NCI-H2171 treated with DMSO at 0.1 percent for 48 hours (cell line): ENCODE data around the gene COL5A1.
"Not testable (repeated sequence)": the region's sequence is repeated elsewhere in the genome, so short reads cannot be mapped to it uniquely, and the experiment has no call there.

Experiments
- DNase-seq: peaks from one replicate; lab custom pipeline; 2025; lab: John Stamatoyannopoulos, UW

Gene COL5A1

DNA sequence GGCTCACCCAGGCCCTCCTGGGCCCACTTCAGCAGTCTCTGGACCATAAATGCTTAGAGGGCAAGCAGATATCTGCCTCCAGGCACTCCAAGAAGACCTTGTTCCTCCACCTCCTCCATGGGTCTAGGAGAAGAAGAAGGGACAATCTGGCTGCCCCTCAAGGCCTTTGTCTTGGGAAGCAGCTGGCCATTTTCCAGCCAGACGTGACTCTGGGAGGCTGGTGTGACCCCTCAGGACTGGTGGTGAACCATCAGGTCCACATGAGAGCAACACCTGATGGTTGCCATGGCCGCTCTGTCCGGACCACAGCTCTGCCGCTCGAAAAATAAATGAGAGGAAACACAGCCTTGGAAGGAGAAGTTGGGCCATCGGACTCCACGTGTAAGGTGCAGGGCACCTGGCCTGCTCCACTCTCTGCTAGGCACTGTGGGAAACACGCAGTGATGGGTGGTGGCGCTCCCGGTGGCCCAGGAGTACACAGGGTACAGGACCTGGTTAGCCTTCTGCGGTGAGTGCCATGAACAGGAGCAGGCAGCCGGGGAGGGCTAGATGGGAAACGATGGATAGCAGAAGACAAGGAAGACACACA lies 3.0 kb upstream of the COL5A1 start:
- DNase-seq: no peak

DNA sequence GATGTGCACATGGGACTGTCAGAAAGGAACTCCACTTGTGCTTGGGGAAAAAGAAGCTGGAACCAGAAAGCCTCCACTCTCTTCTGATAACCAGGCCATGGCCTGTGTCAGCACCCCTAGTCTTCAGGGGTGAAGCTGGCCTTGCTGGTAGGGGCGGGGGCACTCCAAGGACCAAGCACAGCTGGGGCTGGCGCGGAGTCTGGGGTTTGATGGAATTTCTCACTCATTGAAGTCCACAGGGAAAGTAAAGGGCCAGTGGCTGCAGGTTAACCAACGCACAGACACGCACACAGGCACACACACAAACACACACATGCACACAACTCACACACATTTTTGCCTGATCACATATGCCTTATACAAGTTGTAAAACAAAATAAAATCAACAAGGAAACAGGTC lies 1.6 kb upstream of the COL5A1 start:
- no peak for DNase-seq

GRCh38 chr9:134640506-134641172 lies 964 bp upstream of the COL5A1 start:
- peak; percentile 81 for DNase-seq

- peak; percentile 13 for DNase-seq
Measured at GRCh38 chr9:134641990-134642384, 384 bp downstream of the COL5A1 start.

DNA sequence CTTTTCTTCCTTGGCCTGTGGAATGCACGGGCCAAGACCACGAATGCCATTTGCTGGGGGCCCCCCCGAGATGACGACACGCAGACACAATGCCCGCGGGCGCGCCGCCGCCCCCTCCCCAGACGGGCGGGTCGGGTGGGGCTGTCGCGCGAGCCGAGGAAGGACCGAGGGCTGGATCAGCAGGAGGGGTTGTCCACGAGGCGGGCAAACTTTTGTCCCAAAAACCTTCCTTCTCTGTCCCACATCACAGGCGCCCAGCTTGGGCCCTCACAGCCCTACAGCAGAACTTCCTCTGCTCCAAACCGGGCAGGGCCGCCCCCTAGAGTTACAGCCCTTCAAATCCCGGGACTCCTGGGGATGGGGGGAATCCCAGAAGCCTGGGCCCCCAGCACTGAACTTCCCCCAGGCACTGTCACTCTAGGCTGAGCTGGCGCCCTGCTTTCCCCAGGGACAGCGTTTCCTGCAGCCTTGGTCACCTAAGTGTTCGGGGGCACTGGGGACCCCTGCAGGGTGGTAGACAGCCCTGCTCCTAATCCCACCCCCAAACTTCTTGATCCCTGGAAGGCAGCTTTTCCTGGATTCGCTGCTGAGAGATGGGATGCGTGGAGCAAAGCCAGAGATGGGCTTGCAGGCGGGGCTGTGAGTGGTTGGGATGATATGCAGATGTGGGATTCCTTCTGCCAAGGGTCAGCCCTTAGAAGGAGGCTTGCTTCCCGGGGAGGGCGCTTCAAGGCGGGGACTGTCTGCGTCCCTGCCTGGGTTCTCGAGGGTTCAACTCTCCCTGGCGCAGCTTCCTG lies 980 bp downstream of the COL5A1 start:
- peak; percentile 9 for DNase-seq

GRCh38 chr9:134643222-134643671 lies 1.6 kb downstream of the COL5A1 start:
- DNase-seq: no peak

- DNase-seq: not testable (repeated sequence)
Measured at GRCh38 chr9:134644401-134644724, 2.8 kb downstream of the COL5A1 start.

DNA sequence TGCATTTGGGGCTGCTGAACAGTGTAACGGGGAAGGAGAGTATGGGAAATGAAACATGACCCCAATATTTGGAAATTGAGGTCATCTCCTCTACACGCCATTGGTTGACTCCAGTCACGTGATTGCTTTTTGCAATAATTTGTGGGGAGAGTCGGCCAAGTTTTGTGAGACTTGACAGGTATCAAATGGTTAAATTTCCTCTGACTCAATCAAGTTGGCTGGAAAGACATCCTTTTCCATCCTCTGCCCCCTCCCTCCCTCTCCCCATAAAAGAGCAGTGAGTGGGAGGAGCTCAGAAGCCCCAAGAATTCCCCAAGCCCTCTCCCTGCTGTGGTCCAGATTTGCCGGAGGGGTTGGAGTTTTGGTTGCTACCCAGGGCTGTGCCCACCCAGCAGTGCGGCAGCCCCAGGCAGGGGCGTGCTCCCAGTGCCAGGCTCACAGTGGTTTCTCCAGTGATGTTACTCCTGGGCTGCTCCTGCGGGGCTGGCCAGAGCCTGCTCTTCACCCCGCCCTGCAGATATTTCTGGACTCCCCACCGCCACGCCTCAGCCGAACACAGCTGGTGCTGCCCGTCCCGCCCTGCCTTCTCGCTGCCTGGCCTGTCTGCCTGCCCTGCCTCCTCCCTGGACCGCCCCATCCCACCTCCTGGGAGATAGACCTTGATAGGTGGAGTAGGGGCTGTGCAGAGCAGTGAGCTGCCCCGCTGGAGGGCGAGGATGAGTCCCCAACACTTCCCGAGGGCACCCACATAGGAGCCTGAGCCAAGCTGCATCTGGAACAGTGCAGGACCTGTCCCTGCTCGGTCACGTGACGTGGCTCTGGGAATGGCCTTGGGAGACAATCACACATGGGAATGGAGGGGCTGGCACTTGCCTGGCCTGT lies 3.4 kb downstream of the COL5A1 start:
- peak; percentile 24 for DNase-seq

DNA sequence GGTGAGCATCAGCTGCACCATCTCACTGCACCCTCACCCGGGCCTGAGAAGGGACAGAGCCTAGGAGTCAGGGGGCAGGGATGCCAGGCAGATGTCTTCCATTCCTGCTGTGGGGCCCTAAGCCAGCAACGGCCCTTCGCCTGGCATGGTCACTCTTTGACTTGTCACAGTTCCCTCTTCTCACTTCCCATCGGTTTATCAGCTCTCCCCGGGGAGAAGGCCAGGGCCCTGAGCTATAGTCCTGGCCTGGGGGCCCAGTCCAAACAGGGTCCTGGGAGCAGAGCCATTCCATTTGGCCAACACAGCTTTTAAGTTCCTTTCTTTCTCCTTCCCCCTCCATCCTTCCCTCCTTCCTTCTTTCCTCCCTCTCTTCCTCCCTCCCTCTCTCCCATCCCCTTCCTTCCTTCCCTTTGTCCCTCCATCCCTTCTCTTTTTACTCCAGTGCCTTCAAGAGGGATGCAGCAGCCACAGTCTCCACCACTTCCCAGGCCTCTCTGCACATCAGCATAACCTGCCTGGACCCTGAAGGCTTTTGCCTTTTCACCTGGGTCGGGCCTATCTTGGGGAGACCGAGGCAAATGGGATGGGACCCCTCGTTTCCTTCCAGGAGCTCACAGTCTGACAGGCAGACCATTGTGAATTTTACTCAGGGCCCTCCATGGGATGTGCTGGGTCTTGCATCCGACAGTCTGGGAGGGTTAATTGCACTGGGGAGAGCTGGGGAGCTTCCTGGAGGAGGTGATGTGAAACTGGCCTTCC lies 4.2 kb downstream of the COL5A1 start:
- no peak for DNase-seq

GRCh38 chr9:134647359-134648080 lies 5.9 kb downstream of the COL5A1 start:
- DNase-seq: no peak

DNA sequence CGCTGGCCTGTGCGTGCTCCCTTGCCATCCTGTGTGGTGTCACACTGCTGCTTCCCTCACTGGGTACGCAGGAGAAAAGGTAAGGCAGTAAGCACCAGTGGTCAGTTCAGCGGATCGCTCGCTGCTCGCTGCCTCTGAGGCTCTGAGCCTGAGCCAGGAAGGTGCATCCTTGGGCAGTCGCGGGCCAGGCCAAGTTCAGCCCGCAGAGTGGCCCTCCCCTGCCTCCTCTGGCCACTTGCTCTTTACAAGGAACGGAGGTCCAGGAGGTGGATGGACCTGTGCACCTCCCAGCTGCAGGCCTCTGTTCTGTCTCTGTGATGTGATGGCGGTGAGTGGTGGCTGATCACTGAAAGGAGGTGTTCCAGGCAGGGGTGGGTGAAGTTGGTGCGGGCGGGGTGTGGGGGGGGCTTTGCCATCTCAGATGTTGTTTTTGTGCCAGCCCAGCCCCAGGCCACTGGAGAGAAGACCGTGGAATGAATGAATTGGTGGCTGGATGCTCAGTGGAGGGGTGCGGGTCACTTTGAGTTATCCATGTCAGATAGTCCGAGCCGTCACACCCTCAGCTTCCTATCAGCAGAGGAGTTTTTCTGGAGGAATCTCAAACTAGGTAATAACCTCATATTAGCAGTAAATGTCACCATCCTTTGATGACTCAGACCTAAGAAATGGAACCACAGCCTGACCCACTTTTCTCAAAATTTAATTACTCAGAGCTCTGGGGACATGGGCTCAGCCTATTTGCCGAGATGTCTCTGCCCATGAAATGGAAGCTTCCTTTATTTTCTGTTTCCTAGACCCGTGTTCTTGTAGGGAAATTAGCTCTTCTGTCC lies 7.3 kb downstream of the COL5A1 start:
- DNase-seq: no peak

DNA sequence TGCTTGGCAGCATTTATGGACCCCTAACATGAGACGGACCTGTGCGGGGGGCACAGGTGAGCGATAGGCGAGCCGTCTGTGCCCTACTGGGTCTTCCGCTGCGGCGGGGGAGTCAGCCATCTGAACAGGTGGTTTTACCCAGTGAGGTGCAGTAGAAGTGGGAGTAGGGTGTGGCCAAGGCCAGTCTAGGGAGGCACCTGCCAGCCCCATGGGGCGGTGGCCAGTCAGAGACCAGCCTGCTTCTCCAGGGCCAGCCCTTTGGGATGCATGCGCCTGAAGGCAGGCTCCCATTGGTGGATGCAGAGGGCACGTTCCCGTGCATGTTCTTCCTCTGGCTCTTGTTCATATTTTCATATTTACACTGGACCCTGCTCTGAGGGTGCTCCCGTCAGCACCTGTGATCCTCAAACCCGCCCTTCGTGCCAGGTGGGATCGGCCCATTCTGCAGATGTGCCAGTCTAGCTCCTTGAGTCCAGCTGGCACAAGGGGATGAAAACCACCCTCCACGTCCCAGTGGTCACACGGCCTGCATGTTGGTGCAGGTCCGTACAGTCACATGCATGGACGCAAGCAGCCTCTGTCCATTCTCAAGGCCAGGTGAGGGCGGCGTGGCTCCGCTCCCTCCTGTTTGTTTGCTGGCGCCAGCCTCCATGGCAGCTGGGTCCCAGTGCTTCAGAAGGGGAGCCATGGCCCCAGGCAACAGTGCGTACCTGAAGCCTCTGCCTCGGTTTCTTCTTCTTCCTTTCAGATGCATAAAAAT lies 9.0 kb downstream of the COL5A1 start:
- no peak for DNase-seq

- no peak for DNase-seq
Measured at GRCh38 chr9:134651226-134651905, 9.8 kb downstream of the COL5A1 start.

DNA sequence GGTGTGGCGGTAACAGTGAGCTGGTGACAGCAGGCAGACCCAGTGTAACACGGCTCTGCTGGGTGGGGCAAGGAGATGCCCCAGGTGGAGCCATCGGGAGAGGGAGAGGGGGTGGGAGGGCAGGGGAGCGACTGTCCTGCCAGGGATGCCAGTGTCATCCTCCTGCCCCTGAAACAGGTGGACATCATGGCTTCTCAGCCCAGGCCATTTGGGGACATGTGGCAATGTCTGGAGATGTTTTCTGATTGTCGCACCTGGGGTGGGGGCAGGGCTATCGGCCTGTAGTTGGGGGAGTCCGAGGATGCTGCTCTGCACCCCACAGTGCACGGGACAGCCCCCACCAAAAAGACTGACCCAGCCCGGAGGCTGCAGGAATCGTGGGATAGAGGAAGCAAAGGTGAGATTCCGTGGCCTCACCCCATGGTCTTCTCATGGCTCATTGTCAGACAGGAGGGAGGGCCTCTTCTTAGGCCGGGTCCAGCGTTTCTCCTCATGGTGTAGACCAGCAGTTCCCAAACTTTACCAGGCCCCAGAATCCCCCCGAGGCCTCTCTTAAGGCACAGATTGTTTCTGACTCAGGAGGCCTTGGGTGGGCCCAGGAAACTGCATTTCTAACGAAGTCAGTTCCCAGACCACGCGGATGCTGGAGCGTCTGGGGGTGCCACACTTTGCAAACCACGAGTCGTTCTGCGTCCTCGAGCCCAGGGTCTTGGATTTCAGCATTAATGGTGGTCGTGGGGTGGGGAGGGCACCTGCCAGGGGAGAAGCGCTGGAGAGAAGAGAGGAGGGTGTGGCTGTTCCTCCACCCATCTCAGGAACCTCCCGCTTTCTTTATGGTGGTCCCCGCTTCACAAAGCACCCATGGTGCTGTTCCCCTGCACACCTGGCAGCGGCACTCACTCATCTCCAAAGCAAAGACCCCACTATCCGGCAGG lies 11.0 kb downstream of the COL5A1 start:
- DNase-seq: no peak

DNA sequence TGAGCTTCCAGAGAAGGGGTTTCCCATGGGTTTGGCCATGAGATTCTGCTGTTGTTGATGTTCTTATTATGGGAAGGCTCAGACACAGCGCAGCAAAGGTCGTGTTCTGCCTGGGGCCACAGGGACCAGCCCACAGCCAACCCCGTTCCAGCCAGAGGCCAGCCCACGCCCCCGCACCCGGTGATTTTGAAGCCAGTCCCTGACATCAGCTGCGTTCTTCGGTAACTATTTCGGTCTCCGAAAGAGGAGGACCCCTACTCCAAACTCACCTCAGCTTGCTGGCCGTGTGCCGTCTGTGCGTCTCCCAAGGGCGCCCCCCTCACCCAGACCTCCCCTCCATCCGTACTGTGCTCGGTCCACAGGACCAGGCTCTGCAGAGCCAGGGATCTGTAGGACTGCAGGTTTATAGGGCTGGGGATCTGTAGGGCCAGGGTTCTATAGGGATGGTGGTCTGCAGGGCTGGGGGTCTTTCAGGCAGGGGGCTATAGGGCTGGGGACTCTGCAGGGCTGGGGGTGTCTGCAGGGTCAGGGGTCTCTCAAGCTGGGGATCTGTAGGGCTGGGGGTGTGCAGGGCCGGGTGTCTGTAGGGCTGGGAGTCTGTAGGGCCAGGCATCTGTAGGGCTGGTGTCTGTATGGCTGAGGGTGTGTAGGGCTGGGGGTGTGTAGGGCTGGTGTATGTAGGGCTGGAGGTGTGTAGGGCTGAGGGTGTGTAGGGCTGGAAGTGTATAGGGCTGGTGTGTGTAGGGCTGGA lies 11.8 kb downstream of the COL5A1 start:
- no peak for DNase-seq

DNA sequence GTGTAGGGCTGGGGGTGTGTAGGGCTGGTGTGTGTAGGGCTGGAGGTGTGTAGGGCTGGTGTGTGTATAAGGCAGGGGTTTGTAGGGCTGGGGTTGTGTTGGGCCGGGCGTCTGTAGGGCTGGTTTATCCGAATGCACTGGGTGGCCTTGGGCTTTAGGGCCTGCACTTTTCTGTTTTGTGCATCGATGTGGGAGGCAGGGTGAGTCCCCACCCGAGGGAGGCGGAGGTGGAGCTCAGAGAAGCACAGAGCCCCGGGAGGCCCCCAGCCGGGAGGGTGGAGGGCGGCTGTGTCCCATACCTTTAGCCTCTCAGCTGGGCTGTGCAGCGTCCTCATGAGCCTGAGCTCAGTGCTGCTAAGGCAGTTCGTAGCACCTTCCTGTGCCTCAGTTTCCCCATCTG lies 13.5 kb downstream of the COL5A1 start:
- no peak for DNase-seq
